Activated CD4-positive, alpha-beta T cell treated with anti-CD3 and anti-CD28 coated beads for 1 hour (primary cell): ENCODE data around the gene SLFN12.
"Not testable (repeated sequence)": the region's sequence is repeated elsewhere in the genome, so short reads cannot be mapped to it uniquely, and the experiment has no call there.

ENCODE experiments used
- DNase-seq: peaks from one replicate; pipeline ENCODE4 v3.0.0-alpha.2; 2020

Gene SLFN12

GRCh38 chr17:35432176-35433074 lies at the start of gene SLFN12:
Gene SLFN12 (minus strand): TSS chr17:35432500. CDS start chr17:35423028, 9,472 bp downstream.
- DNase-seq, result peak; percentile 13

- no peak for DNase-seq
These were observed 47.0 kb upstream of the SLFN12 start for GRCh38 chr17:35479271-35479670.

GRCh38 chr17:35477248-35477647 lies 44.9 kb upstream of the SLFN12 start:
- DNase-seq, result no peak

GRCh38 chr17:35476283-35476820 lies 44.1 kb upstream of the SLFN12 start:
- no peak for DNase-seq

GRCh38 chr17:35468475-35468874 lies 36.2 kb upstream of the SLFN12 start:
- DNase-seq, result no peak

GRCh38 chr17:35467824-35468223 lies 35.5 kb upstream of the SLFN12 start:
- no peak for DNase-seq

DNA sequence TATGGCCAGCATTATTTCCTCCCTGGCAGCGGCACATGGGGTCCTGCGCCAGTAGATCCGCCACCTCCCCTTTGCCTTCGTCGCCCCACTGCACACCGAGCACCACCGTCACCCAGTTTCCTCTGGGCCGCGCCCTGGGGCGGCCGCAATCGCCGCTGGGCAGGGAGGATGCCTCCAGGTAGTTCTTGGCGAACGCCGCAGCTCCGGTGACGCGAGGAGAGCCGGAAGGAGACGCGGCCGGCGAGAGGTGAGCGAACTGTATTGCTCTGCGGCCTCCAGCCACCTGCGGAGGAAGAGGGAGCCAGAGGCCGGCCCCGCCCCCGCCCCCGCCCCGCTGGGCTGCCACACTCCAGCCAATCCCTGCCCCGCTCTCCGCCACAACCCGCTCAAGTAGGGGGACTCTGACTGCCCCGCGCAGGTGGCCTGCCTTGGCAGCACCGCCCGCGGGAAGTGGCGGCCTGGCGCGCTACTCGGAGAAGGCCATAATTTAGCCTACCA lies 28.1 kb upstream of the SLFN12 start:
- DNase-seq, result peak; percentile 21

DNA sequence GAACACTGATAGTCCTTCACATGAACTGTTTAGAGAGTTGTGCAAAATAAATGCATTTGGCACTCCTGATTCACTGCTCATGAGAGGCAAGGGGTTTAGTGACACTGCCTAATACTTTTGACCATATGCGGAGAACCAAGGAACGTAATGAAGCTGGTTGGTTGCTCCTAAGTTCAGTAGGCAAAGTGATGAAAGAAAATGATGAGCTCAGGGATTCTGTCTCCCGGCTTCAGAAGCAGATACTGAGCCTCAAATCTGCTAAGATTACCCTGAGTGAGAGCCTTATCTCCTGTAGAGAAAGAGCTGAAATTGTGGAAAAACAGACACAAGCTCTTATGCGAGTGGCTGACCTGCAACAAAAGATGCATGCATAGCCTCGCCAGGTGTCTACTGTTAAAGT lies 21.7 kb upstream of the SLFN12 start:
- DNase-seq, result not testable (repeated sequence)

DNA sequence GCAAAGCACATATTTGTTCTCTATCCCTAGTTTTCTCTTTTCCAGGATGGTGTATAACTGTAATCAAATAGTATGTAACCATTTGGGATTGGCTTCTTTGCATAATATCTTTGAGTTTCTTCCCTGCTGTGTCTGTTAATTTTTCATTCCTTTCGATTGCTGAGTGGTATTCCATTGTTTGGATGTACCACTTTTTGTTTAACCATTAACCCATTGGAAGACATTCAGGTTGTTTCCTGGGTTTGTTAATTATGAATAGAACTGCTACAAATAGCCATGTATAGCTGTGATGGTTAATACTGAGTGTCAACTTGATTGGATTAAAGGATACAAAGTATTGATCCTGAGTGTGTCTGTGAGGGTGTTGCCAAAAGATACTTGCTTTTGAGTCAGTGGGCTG lies 20.9 kb upstream of the SLFN12 start:
- DNase-seq, result no peak

- DNase-seq, result no peak
These were observed 17.2 kb upstream of the SLFN12 start for GRCh38 chr17:35449371-35449931.

GRCh38 chr17:35448899-35449227 lies 16.6 kb upstream of the SLFN12 start:
- DNase-seq, result no peak

DNA sequence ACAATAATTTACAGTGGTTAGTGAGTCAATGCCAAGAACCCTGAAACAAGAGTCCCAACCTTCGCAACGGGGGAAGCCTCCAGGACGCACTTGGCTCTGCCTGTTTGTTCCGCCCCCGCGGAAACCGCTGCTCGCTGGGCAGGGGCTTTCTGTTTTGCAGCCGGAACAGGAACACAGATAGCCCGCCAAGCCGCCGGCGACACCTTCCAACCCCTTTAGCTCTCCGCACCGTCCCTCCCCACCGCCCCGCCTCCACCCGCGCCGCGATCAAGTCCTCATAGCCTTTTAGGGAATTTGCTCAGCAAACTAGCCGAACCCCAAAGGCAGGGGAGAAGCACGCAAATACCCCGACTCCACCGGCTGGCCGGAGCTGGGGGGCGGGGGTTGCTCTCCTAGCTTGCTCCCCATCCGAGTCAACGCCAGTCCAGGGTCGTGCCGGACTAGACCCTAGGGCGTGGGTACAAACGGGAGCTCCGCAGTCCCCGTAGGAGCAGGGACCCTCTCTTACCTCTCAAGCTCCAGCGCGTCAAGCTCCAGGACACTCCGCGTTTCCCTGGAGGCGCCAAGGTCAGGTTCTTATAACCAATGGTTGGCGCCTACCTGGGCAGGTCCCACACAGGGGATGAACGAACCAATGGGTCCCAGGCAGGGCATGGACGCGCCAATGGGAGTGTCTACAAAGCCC lies 16.1 kb upstream of the SLFN12 start, which contains the start of gene SLFN13:
TSS of gene SLFN13 (minus strand) at position 553 of the 685 bp plus-strand sequence. CDS start 3,086 bp downstream, outside the sequence.
- peak; percentile 68 for DNase-seq

GRCh38 chr17:35447499-35447898 lies 15.2 kb upstream of the SLFN12 start:
- no peak for DNase-seq

DNA sequence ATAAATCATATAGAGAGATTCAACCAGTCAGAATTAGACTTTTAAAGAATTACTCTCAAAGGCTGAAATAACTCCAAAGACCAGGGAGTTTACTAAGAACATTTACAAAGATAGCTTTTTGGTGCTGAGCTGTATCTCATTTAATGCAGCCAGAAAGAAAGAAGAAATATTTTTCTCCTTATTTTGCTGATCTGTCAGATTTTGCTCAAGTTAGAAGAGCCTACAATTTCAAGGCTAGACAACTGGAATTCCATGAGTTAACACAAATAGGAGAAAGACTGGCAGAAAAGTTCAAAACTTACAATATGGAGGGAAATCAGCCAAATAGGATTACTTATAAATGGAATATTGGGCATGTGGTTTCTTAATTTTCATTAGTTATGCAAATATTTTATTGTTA lies 6.1 kb upstream of the SLFN12 start:
- DNase-seq, result no peak

GRCh38 chr17:35433075-35433894 lies 985 bp upstream of the SLFN12 start:
- peak; percentile 59 for DNase-seq

- DNase-seq, result no peak
These were observed 2.6 kb downstream of the SLFN12 start for GRCh38 chr17:35429702-35430101.

DNA sequence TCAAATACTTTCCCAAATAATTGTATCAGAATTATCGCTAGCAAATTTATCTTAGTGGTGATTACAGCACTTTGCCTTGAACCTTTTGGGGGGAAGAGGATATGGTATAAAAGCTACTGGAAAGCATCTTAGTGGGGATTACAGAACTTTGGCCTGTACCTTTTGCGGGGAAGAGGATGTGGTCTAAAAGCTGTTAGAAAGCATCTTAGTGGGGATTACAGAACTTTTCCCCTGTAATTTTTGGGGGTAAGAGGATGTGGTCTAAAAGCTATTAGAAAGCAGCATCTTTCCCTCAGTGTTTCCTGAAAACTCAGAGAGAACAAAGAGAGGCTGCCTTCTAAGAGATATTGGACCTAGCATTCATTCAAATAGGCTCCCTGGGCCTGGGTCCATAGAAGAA lies 4.1 kb downstream of the SLFN12 start:
- no peak for DNase-seq

GRCh38 chr17:35423761-35424160 lies 8.5 kb downstream of the SLFN12 start:
- DNase-seq, result no peak

- DNase-seq, result not testable (repeated sequence)
These were observed 11.2 kb downstream of the SLFN12 start for GRCh38 chr17:35421069-35421468.

DNA sequence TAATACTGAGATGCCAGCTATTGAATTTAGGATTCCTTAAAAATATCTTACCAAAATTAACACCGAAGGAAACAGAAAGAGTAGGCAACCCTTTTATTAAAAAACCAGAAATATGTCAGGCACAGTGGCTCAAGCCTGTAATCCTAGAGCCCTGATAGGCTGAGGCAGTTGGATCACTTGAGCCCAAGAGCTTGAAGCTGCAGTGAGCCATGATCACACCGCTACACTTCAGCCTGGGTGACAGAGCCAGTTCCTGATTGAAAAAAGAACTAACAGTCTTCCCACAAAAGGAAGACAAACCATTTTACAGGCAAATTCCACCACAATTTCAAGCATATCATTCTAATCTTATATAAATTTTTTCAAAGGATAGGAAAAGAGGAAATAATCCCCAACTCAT lies 15.6 kb downstream of the SLFN12 start:
- DNase-seq, result no peak

DNA sequence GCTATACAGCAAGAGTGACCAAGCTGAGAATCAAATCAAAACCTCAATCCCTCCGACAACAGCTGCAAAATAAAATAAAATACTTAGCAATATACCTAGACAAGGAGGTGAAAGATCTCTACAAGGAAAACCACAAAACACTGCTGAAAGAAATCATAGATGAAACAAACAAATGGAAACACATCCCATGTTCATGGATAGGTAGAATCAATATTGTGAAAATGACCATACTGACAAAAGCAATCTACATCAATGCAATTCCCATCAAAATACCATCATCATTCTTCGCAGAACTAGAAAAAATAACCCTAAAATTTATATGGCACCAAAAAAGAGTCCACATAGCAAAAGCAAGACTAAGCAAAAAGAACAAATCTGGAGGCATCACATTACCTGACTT lies 17.6 kb downstream of the SLFN12 start:
- not testable (repeated sequence) for DNase-seq

- DNase-seq, result no peak
These were observed 18.1 kb downstream of the SLFN12 start for GRCh38 chr17:35414247-35414646.
